GM12874 (cell line): ENCODE data around the gene SLC17A4.

Experiments
- TF ChIP-seq, protein P1 (sequence below): IDR thresholded peaks from 2 replicates; pipeline ENCODE4 v1.5.1; 2011; ENCODE audit warnings: low read depth, mild to moderate bottlenecking, control low read depth, low read length, moderate library complexity; ENCODE audit not compliant: insufficient read depth

Gene SLC17A4

DNA sequence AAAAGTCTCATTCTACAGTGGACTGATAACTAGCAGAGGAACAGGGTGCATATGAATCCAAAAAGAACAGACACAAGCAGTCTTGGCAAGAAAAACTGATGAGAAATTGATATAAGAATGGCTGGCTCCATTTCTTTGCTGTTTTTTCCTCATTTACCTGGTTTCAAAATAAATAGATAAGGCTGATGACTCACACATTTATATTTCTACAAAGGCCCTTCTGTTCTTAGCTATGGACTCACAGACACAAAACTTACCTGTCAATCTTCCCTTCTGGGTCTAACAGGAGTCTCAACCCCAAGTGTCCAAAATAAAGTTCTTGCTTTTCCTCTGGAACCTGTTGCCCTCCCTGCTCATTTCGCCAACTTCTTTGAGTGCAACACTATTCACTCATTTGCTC lies 941 bp downstream of the SLC17A4 start:
- TF ChIP-seq, protein P1, sequence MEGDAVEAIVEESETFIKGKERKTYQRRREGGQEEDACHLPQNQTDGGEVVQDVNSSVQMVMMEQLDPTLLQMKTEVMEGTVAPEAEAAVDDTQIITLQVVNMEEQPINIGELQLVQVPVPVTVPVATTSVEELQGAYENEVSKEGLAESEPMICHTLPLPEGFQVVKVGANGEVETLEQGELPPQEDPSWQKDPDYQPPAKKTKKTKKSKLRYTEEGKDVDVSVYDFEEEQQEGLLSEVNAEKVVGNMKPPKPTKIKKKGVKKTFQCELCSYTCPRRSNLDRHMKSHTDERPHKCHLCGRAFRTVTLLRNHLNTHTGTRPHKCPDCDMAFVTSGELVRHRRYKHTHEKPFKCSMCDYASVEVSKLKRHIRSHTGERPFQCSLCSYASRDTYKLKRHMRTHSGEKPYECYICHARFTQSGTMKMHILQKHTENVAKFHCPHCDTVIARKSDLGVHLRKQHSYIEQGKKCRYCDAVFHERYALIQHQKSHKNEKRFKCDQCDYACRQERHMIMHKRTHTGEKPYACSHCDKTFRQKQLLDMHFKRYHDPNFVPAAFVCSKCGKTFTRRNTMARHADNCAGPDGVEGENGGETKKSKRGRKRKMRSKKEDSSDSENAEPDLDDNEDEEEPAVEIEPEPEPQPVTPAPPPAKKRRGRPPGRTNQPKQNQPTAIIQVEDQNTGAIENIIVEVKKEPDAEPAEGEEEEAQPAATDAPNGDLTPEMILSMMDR, result no peak

DNA sequence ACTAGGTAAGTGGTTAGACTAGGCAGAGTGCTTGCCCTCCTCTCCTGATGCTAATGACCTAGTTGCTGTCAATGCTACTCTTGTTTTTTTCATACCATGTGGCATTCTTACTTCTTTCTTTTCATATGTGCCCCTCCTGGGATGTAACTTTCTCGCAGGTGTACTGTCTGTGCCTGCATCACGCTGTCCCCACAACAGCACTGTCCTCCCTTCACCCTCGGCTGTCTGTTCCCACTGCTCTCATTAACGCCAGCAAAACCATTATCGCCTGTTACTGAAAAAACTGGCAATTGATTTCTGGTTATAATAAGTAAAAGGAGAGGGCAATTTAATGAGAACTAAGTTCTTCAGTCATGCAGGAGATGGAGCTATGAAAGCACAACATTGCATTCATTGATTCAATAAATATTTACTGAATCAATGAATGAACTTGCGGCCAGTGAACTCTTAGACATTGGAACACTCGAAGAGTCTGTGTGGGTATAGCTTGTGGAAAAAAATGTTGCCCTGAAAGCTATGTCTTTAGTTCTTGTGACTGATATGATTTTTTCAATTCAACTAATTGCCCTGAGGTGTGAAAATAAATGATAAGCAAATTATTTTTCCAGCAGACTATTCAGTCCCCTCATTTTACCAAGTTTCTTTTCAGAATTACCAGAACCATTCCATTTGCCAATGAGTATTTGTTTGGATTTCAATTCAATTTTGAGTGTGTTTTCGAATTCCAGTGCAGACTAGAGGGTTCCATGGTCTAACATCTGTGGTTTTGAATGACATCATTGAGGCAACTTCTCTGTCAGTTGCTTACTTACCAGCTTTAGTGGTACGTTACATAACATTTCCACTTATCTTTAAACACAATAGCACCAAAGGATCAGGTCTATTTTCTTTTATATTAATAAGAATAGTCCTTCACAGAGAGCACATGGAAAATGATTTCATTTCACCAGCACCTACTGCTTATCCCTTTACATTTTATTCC lies 2.1 kb downstream of the SLC17A4 start:
- TF ChIP-seq, protein P1, result no peak

DNA sequence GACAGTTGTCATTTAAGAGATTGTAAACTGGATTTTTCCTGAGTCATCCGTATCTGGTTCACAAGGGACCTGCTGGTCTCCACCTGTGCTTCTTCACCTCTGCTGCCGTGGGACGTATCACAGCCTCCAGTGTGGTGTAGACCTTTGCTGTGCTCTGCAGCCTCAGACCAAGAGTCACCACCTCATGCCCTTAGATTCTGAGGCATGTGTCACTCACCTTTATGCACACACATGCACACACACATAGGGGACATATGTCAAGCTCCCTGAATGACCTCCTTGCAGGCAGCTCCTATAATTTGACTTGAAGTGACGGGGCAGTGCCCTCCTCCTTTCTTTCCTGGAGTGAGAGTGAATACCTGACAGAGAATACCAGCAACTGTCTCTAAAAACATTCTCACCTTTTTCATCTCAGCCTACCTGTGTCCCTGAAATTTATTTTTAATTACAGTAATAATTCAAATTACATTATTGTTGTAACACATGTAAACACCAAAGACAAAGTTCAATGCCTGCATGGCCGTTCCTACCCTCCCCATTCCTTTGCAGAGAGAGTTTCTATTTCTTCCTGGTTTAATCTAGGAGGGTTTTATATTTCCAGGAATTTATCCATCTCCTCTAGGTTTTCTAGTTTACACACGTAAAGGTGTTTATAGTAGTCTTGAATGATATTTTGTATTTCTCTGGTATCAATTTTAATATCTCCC lies 3.5 kb downstream of the SLC17A4 start:
- TF ChIP-seq, protein P1, result no peak

DNA sequence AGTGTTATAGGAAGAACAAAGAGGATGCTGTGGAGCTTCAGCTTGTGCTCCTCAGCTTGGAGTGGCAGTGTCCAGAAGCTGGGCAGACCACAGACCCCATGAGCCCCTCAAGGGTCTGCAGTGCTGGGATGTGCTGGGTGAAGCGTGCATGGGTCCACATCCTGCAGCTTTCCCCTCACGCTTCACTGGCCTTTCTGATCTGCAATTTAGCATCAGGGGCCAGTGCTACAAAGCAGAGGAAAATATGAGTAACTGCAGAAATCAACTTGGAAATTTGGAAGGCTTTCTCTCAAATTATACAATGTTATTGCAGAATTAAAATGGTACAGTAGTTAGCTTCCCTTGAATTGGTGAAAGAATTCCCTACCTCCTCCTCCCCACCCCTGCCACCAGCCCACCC lies 10.1 kb downstream of the SLC17A4 start:
- TF ChIP-seq, protein P1, result no peak

DNA sequence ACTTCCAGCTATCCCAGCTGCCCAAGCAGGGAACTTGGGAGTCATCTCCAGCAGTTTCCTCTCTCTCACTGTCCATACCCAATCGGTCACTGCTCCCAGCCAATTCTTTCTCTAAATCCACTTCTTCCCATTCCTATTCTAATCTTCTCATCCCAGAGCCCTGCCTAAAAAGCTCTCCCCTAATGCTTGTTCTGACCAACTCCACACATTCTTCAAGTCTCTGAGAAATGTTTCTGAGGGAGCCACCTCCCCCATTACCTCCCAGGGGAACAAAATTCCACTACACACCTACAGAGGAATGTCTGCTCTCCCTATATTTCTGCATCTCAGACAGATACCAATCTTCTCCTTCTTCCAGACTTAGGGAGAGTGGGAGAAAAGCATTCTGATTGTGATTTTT lies 14.0 kb downstream of the SLC17A4 start:
- TF ChIP-seq, protein P1, result no peak

DNA sequence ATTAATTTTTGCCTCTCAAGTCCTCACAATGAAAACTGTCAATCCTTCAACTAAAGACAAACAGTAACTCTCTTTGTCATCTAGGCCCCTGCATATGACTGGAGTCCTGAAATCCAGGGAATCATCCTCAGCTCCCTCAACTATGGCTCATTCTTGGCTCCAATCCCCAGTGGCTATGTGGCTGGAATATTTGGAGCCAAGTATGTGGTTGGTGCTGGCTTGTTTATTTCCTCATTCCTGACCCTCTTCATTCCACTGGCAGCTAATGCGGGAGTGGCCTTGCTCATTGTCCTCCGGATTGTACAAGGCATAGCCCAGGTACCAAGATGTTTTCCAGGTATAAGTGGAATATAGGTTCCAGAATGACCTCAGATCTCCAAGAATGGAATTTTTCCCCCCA lies 15.4 kb downstream of the SLC17A4 start:
- TF ChIP-seq, protein P1, result no peak

DNA sequence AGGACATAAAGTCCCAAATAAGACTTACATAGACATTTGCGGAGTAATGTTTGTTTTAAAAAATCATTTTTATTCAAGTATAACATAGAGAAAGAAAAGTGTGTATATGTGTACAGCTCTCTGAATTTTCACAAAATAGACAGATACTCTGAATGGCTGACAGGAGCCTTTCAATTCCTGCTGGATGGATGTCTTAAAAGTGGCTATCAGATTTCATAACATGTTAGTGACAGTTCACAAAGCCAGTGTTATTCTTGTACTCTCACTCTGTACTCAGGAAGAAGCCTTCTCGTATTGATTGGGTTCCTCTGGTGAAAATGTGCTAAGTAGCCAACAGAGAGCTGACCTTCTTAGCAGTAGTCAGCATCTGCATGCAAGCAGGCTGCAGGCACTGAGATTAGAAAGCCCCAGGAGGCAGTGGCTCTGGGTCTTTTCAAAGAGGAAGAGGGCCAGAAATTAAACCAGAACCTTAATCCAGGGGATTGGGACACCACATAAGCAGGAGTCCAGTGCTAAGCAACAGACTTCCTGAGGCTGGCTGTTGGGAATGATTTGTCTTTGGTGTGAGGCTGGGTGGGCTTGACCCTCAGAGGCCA lies 19.7 kb downstream of the SLC17A4 start:
- TF ChIP-seq, protein P1, result no peak
